ENCODE data around the gene PRSS36. TPM values are rescaled to one million over a fixed set of nuclear protein-coding genes. Genes with fewer than 3 reads are reported as not detected.

PRSS36 gene
- total and polyA plus RNA-seq, 9 of the 15 experiments (the other 6 are each of a cell fraction or from before 2014, with no cell fraction given), result 0.09 to 1.2 (median 0.54) TPM; not detected in 2

DNA sequence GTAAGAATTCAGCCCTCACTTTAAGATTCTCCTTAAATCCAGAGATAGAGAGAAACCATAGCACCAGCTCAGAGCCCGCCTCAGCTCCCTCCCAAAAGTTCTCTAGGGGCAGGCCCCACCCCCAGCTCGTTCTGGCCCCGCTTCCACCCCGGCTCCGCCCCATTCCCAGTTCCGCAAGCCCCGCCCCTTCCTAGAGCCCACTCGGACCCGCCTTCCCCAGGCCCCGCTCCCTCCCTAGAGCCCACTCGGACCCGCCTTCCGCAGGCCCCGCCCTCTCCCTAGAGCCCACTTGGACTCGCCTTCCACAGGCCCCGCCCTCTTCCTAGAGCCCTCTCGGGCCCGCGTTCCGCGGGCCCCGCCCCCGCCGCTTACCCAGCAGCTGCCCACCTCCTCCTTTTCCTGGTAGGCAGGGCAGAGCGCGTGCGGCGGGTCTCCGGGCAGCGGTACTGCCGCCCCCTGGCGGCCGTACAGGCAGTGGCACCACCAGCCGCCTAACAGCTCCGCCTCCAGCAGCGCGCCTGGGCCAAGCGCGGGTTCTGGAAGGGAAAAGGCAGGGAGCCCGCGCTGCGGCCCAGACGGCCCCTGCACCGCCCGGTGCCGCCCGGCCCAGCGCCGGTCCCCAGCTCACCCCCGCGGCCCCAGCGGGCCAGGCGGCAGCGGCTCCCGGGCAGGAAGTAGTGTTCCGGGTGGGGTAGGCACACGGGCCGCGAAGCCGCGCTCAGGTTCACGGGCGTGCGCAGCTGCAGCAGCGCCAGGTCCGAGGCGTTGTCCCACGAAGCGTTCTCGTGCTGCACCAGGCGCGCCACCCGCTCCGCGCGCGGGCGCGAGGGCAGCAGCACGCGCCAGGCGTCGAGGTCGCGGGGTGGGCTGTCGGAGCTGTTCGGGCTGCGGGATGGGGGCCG lies 7.5 kb downstream of the PRSS36 start (continued):
- TF ChIP-seq, protein P1, sequence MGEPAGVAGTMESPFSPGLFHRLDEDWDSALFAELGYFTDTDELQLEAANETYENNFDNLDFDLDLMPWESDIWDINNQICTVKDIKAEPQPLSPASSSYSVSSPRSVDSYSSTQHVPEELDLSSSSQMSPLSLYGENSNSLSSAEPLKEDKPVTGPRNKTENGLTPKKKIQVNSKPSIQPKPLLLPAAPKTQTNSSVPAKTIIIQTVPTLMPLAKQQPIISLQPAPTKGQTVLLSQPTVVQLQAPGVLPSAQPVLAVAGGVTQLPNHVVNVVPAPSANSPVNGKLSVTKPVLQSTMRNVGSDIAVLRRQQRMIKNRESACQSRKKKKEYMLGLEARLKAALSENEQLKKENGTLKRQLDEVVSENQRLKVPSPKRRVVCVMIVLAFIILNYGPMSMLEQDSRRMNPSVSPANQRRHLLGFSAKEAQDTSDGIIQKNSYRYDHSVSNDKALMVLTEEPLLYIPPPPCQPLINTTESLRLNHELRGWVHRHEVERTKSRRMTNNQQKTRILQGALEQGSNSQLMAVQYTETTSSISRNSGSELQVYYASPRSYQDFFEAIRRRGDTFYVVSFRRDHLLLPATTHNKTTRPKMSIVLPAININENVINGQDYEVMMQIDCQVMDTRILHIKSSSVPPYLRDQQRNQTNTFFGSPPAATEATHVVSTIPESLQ (CRISPR knock-in tag; IDR thresholded peaks at IDR 0.05), result no peak
- TF ChIP-seq SRSF3 (IDR thresholded peaks at IDR 0.05; ENCODE audit: insufficient read depth, low read length) (no peak), RBM22 (IDR thresholded peaks at IDR 0.05; ENCODE audit: low read depth, low read length, poor library complexity, severe bottlenecking) (no peak), DPF2 (IDR thresholded peaks at IDR 0.05) (no peak), HNRNPLL (IDR thresholded peaks at IDR 0.05; ENCODE audit: low read depth, low read length, poor library complexity, severe bottlenecking) (peak; percentile 71), FIP1L1 (IDR thresholded peaks at IDR 0.05; ENCODE audit: low read depth, low read length, poor library complexity, severe bottlenecking) (peak; percentile 74), LEF1 (IDR thresholded peaks at IDR 0.05) (no peak), GATAD2B (IDR thresholded peaks at IDR 0.05; ENCODE audit: borderline replicate concordance) (peak; percentile 96), HDAC2 (IDR thresholded peaks at IDR 0.05) (0 out of 2 replicates have a peak, but pooled peaks have one; percentile 22), ZBTB1 (CRISPR knock-in tag; IDR thresholded peaks at IDR 0.05; ENCODE audit: borderline replicate concordance, low read depth) (no peak), ZNF124 (CRISPR knock-in tag; IDR thresholded peaks at IDR 0.05) (no peak), ZNF311 (CRISPR knock-in tag; IDR thresholded peaks at IDR 0.05) (no peak), ZNF644 (tag; IDR thresholded peaks at IDR 0.05; ENCODE audit: low read depth) (no peak), TEAD1 (CRISPR knock-in tag; IDR thresholded peaks at IDR 0.05) (peak in 1 of 2 experiments; percentile 26; a peak in 1 of 4 replicates), SMARCB1 (IDR thresholded peaks at IDR 0.05; ENCODE audit: insufficient read length, low read depth) (no peak)
- TF ChIP-seq, protein P2, sequence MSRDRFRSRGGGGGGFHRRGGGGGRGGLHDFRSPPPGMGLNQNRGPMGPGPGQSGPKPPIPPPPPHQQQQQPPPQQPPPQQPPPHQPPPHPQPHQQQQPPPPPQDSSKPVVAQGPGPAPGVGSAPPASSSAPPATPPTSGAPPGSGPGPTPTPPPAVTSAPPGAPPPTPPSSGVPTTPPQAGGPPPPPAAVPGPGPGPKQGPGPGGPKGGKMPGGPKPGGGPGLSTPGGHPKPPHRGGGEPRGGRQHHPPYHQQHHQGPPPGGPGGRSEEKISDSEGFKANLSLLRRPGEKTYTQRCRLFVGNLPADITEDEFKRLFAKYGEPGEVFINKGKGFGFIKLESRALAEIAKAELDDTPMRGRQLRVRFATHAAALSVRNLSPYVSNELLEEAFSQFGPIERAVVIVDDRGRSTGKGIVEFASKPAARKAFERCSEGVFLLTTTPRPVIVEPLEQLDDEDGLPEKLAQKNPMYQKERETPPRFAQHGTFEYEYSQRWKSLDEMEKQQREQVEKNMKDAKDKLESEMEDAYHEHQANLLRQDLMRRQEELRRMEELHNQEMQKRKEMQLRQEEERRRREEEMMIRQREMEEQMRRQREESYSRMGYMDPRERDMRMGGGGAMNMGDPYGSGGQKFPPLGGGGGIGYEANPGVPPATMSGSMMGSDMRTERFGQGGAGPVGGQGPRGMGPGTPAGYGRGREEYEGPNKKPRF (IDR thresholded peaks at IDR 0.05; ENCODE audit: low read depth, low read length), result no peak
- TF ChIP-seq, protein P3, sequence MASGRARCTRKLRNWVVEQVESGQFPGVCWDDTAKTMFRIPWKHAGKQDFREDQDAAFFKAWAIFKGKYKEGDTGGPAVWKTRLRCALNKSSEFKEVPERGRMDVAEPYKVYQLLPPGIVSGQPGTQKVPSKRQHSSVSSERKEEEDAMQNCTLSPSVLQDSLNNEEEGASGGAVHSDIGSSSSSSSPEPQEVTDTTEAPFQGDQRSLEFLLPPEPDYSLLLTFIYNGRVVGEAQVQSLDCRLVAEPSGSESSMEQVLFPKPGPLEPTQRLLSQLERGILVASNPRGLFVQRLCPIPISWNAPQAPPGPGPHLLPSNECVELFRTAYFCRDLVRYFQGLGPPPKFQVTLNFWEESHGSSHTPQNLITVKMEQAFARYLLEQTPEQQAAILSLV (tag; IDR thresholded peaks at IDR 0.05), result no peak
- TF ChIP-seq, protein P4, sequence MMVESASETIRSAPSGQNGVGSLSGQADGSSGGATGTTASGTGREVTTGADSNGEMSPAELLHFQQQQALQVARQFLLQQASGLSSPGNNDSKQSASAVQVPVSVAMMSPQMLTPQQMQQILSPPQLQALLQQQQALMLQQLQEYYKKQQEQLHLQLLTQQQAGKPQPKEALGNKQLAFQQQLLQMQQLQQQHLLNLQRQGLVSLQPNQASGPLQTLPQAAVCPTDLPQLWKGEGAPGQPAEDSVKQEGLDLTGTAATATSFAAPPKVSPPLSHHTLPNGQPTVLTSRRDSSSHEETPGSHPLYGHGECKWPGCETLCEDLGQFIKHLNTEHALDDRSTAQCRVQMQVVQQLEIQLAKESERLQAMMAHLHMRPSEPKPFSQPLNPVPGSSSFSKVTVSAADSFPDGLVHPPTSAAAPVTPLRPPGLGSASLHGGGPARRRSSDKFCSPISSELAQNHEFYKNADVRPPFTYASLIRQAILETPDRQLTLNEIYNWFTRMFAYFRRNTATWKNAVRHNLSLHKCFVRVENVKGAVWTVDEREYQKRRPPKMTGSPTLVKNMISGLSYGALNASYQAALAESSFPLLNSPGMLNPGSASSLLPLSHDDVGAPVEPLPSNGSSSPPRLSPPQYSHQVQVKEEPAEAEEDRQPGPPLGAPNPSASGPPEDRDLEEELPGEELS (CRISPR knock-in tag; IDR thresholded peaks at IDR 0.05; ENCODE audit: borderline replicate concordance), result no peak
- TF ChIP-seq, protein P5, sequence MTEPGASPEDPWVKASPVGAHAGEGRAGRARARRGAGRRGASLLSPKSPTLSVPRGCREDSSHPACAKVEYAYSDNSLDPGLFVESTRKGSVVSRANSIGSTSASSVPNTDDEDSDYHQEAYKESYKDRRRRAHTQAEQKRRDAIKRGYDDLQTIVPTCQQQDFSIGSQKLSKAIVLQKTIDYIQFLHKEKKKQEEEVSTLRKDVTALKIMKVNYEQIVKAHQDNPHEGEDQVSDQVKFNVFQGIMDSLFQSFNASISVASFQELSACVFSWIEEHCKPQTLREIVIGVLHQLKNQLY (CRISPR knock-in tag; conservative IDR thresholded peaks at IDR 0.05), result no peak

Measured in K562 (cell line).